RWPE1 (cell line): Measurements from ENCODE around the gene NABP2.

Source experiments
- CTCF ChIA-PET: fragments of 350-600 bp; sonication (Branson Sonifier 250); formaldehyde crosslinking; extraction: SDS; loops from one replicate; lab custom pipeline; 2021; lab: Yijun Ruan, JAX
- POLR2A ChIA-PET: fragments of 400-600 bp; formaldehyde crosslinking; extraction: SDS; loops from one replicate; lab custom pipeline; 2020; ENCODE audit warnings: antibody characterized with exemption; ENCODE audit not compliant: low non-redundant PET; lab: Yijun Ruan, JAX
- DNase-seq: peaks from one replicate; pipeline ENCODE4 v3.0.0; 2012; ENCODE audit warnings: low spot score
- H3K27ac ChIP-seq: fragments of 450-650 bp; 2 replicates; pipeline ENCODE4 v1.5.1; 2017
- CTCF ChIP-seq: fragments of 450-650 bp; conservative IDR thresholded peaks from 2 replicates; pipeline ENCODE4 v1.5.1; 2017; ENCODE audit warnings: low read depth, mild to moderate bottlenecking

NABP2 gene

GRCh38 chr12:56197921-56198635, 26.1 kb upstream of the NABP2 start:
- ChIA-PET CTCF (interaction anchor here (0.7 to 1.9 kb wide), 2 partner anchors 9 to 14 kb away, joined by 3 to 10 read pairs; partner anchors contain the start of gene SMARCC2), POLR2A (no interaction called here)
- no peak overlapping the region for H3K27ac ChIP-seq
- TF ChIP-seq CTCF: no peak
- no peak for DNase-seq

- no peak for DNase-seq
- ChIA-PET CTCF (interaction anchor here (0.7 to 1.9 kb wide), 2 partner anchors 9 to 13 kb away, joined by 3 to 10 read pairs; partner anchors contain the start of gene SMARCC2), POLR2A (no interaction called here)
- no peak overlapping the region for H3K27ac ChIP-seq
- no peak for TF ChIP-seq CTCF
Observed at GRCh38 chr12:56198836-56199235, 25.3 kb upstream of the NABP2 start.

GRCh38 chr12:56202366-56202765, 21.8 kb upstream of the NABP2 start:
- no peak for TF ChIP-seq CTCF
- DNase-seq: no peak
- ChIA-PET CTCF (interaction anchor here (0.6 to 3.1 kb wide), 2 partner anchors 13 to 472 kb away, joined by 3 to 11 read pairs; partner anchors contain the start of gene SMARCC2), POLR2A (interaction anchor here (0.6 to 1.4 kb wide), 2 partner anchors 19 to 28 kb away, joined by 4 to 7 read pairs; partner anchors contain the start of genes RNF41 and SLC39A5)
- H3K27ac ChIP-seq: no peak overlapping the region

- POLR2A ChIA-PET: interaction anchor here (0.6 kb wide), 1 partner anchor 27 kb away, joined by 4 read pairs; the partner anchor contains the start of gene SLC39A5
- no peak overlapping the region for H3K27ac ChIP-seq
- CTCF ChIA-PET: interaction anchor here (3.1 kb wide), 1 partner anchor 13 kb away, joined by 11 read pairs; the partner anchor contains the start of gene SMARCC2
- no peak for DNase-seq
- TF ChIP-seq CTCF: no peak
Observed at GRCh38 chr12:56202838-56203237, 21.3 kb upstream of the NABP2 start.

GRCh38 chr12:56204275-56204674, 19.9 kb upstream of the NABP2 start:
- DNase-seq: no peak
- POLR2A ChIA-PET: no interaction called here
- no peak overlapping the region for H3K27ac ChIP-seq
- CTCF ChIA-PET: interaction anchor here (0.6 to 0.7 kb wide), 3 partner anchors 33 to 381 kb away, joined by 3 to 4 read pairs (median 4); no protein-coding TSS in a partner anchor
- no peak for TF ChIP-seq CTCF

GRCh38 chr12:56205445-56205844, 18.7 kb upstream of the NABP2 start:
- TF ChIP-seq CTCF: no peak
- CTCF ChIA-PET: interaction anchor here (0.6 to 1.9 kb wide), 6 partner anchors 9 to 156 kb away, joined by 3 to 8 read pairs (median 4); partner anchors contain the start of genes ANKRD52 and SMARCC2
- POLR2A ChIA-PET: interaction anchor here (1.0 kb wide), 1 partner anchor 16 kb away, joined by 3 read pairs; the partner anchor contains the start of gene RNF41
- no peak overlapping the region for H3K27ac ChIP-seq
- no peak for DNase-seq
